Glomerular endothelial cell (primary cell): ENCODE results near the gene TTYH2. TPM values are rescaled to one million over a fixed set of nuclear protein-coding genes. Genes with fewer than 3 reads are reported as not detected.
"Not testable (repeated sequence)": the region's sequence is repeated elsewhere in the genome, so short reads cannot be mapped to it uniquely, and the experiment has no call there.

Source experiments
- DNase-seq: peaks from one replicate; pipeline ENCODE4 v3.0.0-alpha.2; 2011; ENCODE audit warnings: low read depth, low spot score; ENCODE audit errors: extremely low read depth
- total RNA-seq: library from RNA; depleted of rRNA; stranded (reverse); fragments of >200 nt; gene quantifications from 2 replicates; pipeline ENCODE4 v1.2.3, GENCODE V29; 2015

TTYH2 gene
- total RNA-seq, 1 donor from 2014 or later: 4.1 TPM

DNA sequence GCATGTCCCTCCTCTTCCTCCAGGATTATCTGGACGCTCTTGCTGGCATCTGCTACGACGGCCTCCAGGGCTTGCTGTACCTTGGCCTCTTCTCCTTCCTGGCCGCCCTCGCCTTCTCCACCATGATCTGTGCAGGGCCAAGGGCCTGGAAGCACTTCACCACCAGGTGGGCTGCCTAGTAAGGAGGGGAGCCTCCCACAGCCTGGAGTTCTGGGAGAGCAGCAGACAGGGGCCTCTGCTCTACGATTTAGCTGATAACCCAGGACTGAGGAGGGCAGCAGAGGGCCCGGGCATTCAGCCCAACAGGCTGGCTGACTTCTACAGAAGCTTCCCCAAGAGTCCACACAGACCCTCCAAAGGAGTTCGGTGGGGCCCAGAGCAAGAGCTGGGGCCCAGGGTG, 38.8 kb downstream of the TTYH2 start:
- DNase-seq: no peak

DNA sequence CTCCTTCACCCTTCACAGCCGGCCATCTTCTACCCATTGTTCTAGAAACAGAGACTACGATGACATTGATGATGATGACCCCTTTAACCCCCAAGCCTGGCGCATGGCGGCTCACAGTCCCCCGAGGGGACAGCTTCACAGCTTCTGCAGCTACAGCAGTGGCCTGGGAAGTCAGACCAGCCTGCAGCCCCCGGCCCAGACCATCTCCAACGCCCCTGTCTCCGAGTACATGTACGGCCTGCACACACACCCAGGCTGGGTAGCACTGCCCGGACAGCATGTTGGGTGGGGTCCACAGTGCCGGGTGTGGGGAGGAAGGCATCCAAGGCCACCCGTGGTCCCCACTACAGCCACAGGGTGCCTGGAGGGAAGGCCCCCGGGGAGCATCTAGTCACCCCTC, 39.7 kb downstream of the TTYH2 start:
- no peak for DNase-seq

DNA sequence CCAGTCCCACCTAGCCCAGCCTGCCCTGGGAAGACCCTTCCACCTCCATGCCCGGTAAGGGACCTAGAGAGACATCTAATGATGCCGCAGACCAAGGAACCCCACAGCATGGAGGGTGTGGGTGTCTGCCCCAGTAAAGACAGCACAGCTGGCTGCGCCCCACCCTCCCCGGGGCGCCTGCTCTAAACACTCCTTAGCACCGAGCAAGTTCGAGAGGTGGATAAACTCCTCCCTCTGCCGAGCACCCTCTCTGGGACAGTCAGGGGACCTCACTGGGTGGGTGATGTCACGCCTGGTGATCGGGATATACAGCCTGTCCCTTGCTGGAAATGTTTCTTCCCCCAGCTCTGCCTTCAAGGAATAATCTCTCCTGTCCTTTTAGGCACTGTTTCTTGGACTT, 43.9 kb downstream of the TTYH2 start:
- no peak for DNase-seq

DNA sequence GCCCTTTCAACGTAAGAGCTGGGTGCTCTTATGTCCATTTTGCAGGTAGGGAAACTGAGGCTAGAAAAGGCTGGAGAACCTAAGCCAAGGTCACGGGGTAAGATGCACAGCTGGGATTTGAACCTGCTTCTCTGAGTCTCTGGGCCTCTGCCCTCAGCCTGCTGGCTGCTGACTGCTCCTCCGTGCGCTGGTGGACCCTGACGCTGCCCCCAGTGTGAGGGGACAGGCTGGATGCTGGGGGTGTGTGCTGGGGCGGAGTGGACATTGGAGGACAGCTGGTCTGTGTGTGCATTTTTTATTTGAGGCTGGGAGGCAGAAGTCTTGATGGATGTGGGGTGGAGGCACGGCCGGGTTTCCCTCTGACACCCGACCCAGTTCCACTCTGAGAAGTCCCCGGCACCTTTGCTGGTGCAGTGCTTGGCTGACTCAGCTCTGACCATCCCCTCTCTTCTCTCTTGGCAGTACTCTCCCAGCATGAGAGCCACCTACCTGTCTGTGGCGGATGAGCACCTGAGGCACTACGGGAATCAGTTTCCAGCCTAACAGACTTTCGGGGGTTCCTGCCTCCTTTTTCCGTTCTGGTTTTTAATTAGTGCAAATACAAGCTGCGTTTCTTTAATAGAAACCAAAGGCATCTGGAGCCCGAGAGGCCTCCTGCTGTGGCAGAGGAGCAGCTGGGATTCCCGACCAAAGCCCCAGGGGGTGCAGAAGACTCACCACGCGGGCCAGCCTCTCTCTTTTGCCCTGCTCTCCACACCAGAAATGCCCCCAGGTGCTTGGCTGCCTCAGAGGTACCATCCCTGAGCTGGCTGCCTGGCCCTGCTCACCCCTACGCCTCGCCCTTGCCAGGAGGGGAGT, 46.5 kb downstream of the TTYH2 start:
- no peak for DNase-seq

DNA sequence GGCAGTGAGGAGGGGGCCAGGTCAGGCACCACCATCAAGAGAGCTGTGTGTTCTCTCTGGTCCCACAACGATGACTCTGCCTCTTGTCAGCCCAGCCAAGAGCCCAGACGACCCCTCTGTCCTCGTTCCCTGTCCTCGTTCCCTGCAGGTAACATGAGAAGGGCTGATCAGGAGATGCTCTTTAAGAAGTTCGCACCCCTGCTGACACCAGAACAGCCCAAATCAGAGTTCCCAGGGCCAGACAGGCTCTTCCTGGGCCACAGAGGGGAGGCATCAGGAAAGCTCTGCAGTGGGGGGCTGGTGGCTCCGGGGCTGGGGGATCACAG, 47.1 kb downstream of the TTYH2 start:
- DNase-seq: no peak

DNA sequence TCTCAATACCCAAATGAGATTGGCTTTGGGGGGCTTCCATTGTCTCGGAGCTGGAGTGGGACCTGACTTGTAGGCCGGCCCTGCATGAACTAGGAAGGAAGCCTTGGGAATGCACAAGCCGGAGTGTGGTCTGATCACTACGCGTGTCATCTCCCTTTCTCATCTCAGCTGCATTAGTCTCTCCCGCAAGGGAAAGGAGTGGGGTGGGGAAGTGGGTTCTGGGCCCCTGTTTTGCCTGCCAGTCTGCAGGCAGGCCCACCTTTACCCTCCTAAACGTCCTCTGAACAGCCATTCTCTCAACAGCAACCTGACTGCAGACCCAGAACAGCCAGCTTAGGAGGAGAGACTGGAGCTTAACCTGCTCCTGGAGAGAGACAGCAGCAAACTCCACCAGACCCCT, 49.2 kb downstream of the TTYH2 start:
- no peak for DNase-seq

DNA sequence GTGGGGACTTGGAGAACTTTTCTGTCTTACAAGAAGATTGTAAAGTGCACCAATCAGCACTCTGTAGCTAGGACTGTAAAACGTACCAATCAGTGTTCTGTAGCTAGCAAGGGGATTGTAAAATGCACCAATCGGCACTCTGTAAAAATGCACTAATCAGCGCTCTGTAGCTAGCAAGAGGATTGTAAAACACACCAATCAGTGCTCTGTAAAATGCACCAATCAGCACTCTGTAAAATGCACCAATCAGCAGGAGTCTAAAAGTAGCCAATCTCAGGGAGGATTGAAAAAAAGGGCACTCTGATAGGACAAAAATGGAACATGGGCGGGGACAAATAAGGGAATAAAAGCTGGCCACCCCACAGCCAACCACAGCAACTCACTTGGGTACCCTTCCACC, 53.7 kb downstream of the TTYH2 start:
- not testable (repeated sequence) for DNase-seq

DNA sequence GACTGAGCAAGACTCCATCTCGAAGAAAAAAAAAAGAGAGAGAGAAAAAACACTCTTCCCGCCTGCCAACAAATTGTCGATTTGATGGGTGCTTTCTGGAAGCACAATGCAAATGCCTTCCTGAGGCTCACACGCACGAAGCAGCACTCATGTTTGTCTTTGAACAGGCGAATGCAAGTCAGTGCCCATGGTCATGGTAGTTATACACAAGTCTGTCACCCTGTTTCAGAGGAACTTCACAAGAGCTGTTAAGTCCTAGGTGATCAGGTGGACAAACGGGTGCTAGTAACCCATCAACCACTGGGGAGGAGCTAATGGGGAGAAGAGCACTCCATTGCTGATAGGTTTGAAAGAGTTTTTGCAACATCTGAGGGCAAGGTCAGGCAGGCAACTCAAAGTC, 54.2 kb downstream of the TTYH2 start:
- DNase-seq: no peak

DNA sequence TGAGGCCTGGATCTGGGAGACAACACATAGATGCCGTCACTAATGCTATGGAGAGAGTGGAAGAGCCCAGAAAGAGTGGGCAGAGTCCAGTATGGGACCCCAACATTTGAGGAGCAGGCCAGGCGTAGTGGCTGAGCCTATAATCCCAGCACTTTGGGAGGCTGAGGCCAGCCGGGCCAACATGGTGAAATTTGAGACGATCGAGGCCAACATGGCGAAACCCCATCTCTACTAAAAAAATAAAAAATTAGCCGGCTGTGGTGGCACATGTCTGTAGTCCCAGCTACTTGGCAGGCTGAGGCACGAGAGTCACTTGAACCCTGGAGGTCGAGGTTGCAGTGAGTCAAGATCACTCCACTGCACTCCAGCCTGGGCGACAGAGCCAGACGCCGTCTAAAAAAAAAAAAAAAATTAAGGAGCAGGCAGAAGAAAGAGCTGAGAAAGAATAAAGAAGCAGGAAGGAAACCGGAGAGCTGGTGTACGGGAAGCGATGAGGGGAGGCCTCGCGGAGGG, 54.7 kb downstream of the TTYH2 start:
- no peak for DNase-seq

DNA sequence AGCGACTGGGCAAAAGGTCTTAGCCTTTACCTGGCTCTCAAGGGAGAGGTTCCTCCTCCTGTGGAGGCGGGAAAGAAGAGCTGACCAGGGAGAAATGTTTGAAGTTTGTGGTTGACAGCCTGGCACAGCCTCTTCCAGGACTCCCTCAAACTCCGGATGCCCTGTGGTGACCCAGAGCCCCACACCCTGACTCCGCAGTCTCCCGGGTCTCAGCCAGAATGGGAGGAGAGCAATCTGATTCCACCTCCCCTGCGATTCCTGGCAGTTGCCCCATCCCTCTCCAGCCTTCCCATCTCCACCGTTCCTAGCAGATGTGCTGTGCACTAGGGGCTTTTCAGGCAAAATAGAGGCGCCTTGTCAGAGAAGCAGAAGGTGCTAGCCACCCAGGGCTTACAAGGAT, 55.2 kb downstream of the TTYH2 start:
- DNase-seq: no peak

DNA sequence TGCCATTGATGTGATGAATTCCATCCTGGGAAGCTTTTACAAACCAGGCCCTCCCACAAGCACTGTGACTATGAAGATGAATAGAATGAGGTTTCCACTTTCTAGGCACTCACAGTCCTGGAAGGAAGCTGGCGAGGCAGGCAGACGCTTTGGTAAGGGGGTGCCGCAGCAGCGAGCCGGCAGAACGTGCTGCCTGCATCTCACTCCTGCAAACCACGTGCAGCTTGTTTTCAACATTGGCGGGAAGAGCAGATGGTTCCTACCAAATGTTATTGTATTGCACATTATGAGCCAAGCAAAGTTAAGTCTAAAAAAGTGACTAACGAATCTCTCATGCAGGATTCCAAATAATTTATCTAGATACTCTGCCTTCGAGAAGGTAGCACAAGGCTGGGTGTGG, 57.0 kb downstream of the TTYH2 start:
- DNase-seq: no peak

DNA sequence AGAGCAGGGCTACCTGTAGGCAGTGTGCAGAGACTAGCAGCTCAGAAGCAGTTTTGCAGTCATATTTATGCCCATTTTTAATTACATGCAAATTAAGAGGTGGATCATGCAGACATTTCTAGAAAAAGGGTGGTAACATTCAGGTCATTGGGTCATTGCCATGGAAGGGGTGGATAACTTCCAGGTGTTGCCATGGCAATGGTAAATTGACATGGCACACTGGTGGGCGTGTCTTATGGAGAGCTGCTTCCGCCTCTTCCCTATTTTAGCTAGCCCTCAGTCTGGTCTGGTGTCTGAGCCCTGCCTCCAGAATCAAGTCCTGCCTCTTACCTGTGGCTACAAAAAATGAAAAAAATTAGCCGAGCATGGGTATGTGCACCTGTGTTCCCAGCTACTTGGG, 57.9 kb downstream of the TTYH2 start:
- DNase-seq: no peak

DNA sequence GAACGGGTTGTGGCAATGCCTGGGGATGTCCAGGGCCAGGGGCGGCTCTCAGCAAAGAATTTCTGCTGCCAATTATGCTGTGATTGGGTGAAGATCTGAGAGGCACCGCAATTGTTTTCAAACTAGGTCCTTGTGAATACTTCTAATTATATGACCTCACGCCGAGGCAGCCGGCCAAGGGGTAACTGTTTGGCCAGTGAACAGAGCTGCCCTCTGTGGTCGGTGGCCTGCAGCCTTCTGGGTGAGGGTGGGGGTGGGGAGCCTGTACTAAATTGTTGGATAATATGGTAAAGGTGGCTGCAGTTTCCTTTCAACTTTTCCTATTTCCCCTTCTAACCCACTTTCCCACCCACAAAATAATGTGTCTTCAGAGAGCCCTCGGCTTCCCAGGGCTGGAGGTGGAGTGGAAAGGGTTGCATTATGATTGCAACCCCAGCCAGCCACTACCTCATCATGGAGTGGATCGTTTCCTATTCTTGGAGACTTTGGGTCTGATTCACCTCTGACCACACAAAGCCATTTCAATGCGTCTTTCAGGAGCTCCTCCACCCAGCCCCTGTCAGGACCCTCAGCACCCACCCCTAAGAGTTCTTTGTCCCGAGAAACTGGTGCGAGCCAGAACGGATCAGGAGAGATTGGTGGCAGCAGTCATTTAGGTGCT, 58.7 kb downstream of the TTYH2 start:
- no peak for DNase-seq

DNA sequence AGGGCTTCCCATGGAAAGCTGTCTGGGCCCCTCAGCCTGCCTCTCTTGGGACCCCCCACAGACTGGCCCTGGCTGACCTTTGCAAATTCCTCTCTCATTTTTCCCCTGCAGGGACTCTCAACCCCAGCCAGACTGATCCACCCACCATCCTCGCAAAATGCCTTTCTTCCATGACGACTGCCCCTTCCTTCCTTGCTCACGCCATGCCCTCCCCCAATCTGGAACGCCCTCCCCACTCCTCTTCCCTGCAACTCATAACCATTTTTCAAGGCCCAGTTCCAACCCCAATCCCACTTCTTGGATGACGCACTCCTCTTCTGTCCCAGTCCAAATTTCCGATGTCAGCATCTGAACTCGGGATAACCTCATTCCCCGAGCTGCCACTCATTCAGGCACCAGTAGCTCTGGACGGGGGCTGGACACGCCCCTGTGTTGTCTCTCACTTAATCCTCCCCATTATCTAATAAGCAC, 59.4 kb downstream of the TTYH2 start:
- no peak for DNase-seq

DNA sequence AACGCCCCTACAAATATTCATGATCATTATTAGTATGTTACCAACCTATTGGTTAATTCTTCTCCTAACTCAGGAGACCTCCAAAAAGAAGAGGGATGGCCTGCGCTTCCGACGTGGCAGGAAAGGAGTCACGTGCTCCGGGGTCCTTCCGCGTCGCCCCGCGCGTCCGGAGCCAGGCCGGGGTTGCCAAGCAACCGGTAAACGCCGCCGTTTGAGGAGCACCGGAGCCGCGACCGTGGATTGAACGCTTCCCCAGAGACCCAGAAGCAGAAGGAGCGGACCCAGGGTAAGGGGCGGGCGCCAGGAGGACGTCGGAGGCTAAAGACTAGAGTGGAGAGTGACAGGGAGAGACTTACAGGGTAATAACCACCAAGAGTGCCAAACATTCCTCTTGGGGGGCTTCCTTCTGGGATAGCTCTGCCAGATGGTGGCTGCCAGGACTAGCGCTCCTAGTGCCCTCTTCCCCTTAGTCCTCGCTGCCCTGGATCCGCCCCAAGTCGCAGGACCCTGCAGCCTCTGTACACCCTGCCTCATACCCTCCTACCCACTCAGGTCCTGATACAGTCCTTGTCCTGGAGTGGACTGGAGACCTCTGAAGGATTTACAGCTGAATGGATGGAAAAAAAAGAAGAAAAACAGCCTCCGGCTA, 60.8 kb downstream of the TTYH2 start, which contains the start of gene DNAI2:
Gene DNAI2 (plus strand): TSS at position 175 of the 649 bp plus-strand sequence. CDS start 7,584 bp downstream, outside the sequence.
- DNase-seq: no peak

DNA sequence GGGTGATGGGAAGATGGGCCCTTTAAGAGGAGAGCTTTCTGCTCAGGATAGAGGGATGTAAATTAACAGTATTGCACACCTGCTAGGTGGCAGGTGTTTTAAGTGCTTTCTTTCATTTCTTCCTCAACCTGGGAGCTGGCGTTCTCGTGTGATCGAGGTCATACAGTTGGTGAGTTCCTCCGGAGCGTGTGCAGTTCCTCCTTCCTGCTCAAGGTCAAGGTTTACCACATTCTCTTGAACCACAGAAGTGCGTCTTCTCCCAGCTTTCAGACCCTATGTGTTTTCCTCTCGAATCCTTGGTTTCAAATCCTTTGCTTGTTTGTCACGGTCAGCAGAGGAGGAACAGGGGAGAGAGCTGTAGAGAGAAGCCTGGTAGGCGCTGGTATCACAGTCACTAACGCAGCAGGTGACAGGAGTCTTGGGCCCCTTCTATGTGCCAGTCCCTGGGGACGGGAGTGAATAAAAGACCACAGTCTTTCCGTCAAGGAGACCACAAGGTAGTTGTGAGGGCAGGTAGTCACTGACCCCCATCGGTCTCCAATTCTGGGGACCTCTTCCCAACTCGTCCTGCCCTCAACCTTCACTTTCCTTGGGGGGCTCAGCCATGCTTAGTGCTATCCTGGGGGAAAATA, 61.5 kb downstream of the TTYH2 start:
- DNase-seq: no peak

DNA sequence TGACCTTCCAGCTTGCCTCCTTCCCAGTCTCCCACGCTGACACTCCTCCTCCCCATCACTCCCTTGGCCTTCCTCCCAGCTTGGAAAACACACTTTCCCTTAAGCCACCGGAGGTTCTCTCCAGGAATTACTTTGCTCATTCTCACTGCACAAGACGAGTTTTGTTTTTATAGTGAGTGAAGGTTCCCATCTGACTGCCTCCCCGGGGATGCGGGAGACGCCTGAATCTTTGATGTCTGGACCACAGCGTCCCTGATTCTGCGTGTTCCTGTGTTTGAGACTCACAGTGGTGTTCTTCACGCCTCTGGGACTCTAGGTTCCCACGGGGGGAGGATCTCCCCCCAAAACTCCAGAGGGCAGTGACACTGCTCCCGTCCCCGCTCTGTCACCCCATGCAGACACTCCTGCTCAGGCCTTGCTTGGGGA, 62.7 kb downstream of the TTYH2 start:
- no peak for DNase-seq

DNA sequence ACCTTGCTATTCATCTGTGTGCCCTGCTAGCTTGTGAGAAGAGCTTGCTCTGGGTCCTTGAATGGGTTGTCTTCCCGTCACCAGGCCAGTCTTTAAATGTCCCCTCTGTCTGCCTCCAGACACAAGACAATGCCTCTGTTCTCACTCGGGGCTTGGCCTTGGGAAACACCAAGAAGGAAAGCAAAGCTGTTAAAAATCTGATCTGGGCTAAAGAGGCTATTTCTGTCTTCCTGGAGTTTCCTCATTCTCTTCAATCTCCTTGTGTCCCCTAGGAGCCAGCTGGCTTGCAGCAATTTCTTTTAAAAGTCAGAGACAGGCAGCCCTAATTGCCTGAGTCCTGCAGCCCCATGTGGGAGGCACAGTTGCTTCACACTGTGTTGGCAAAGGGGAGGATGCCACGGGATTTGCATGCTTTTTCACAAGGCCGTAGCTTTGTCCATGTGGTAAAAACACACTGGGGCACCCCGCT, 63.2 kb downstream of the TTYH2 start:
- no peak for DNase-seq

DNA sequence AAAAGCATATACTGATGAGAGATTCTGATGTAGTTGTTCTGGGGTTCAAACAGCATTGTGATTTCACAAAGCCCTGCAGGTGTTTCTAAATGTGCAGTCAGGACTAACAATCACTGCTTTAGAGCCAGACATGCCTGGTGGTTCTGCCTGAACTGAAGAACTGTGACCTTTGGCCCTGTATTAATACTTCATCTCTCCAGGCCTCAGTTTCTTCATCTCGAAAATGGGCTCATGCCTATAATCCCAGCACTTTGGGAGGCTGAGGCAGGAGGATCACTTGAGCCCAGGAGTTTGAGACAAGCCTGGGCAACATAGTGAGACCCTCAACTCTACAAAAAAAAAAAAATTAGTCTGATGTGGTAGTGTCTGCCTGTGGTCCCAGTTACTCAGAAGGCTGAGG, 64.6 kb downstream of the TTYH2 start:
- DNase-seq: no peak

DNA sequence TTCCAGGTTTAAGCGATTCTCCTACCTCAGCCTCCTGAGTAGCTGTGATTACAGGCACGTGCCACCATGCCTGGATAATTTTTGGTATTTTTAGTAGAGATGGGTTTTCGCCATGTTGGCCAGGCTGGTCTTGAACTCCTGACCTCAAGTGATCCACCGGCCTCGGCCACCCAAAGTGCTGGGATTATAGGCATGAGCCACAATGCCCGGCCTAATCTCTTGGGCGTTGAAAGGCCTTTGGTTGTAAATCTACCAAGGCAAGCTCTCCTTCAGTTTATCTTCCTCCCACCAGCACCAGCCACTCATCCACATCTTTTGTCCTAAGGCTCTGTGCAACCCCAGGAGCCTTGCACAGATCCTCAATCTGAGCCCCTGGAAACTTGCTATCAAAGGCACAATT, 66.2 kb downstream of the TTYH2 start:
- DNase-seq: not testable (repeated sequence)

DNA sequence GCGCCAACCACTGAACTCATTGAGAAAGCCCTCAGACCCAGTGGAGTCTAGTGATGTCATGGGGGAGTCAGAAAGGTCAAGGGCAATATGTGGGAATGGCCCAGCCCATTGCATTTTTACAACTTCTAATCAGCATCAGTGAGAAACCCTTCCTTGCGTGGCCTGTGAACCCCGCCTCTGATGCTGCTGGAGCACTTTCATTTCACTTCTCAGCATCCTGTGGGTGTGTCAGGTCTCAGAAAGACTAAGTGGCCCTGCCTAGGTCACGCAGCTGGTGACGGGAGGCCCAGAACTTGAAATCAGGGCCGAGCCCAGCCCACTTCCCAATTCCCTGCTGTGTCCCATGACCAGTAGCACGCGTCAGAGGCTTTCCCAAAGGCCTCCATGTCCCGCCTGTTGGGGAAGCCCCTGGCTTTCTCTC, 66.7 kb downstream of the TTYH2 start:
- no peak for DNase-seq
